Measurements from ENCODE around the gene IL22RA1.

IL22RA1 gene

DNA sequence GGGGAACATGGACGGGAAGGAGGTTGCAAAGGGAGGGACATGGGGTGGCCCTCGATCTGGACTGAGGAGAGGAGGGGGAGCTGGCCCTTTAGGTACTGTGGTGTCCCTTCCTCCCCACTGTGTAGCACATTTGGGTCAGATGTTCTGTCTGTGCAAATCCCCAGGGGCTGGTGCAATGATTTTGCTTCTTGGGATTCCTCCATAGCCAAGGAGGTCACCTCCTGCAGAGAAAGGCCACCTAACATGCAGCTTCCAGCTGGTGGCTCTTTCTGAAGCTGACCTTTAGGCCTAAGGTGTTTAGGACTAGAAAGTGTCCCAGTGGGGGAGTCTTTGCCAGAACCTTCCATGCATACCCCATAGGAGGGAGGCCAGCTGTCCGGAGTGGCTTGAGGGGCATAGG lies 22.0 kb downstream of the IL22RA1 start:
- in situ Hi-C loops (cut with HindIII; ENCODE audit: low pct_ligation_motif_present, low sequenced_read_pairs) = no loop called here
- Histone ChIP-seq H3K27me3 (replicated peaks) (no peaks in the 10 kb centered on the region), H3K4me3 (ENCODE audit: low read depth, low read length) (no peak overlapping the region), H3K27ac (no peak overlapping the region), H3K36me3 (replicated peaks) (no peaks in the 10 kb centered on the region)
- DNase-seq = no peak
- TF ChIP-seq, protein P1, sequence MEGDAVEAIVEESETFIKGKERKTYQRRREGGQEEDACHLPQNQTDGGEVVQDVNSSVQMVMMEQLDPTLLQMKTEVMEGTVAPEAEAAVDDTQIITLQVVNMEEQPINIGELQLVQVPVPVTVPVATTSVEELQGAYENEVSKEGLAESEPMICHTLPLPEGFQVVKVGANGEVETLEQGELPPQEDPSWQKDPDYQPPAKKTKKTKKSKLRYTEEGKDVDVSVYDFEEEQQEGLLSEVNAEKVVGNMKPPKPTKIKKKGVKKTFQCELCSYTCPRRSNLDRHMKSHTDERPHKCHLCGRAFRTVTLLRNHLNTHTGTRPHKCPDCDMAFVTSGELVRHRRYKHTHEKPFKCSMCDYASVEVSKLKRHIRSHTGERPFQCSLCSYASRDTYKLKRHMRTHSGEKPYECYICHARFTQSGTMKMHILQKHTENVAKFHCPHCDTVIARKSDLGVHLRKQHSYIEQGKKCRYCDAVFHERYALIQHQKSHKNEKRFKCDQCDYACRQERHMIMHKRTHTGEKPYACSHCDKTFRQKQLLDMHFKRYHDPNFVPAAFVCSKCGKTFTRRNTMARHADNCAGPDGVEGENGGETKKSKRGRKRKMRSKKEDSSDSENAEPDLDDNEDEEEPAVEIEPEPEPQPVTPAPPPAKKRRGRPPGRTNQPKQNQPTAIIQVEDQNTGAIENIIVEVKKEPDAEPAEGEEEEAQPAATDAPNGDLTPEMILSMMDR (IDR thresholded peaks at IDR 0.05; ENCODE audit: low read depth, low read length, missing control alignments) = no peak

DNA sequence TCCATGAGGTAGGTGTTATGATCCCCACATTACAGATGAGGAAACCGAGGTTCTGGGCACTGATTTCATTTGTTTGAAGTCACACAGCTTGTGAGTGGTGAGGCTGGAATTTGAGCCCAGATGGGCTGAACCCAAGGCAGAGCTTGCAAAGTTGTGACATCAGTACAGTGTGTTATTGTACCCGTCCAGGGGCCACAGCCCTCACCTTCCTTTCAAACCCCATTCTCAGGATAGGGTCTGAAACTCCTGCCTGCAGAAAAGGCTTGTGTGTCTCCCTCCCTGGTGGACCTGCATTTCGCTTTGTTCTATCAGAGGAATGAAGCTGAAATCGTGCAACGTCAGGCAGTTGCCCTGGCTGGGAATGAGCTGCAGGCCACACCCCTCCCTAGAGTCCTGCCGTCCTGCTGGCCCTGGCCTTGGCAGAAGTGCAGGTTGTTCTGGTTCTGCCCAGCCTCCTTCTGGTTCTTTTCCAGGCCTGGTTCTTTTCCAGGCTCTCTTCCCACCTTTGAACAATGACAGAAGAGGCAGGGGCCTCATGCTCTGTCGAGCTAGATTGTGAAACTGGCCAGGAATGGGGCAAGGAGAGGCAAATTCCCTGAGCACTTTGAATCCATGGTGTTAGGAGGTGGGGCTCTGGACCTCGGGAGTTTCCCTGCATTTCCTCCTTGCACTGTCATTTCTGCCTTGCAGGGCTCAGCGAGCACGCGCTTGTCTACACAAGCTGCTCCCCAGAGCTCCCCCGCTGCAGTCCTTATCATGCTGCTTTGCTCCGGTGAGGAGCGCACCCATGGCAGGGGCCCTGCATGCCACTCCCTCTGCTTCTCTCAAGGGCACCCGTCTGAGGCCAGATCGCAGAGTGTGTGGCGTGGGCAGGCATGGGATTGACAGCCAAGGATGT lies 22.8 kb downstream of the IL22RA1 start:
- DNase-seq = no peak
- H3K27ac ChIP-seq = no peak overlapping the region
- no peaks in the 10 kb centered on the region for H3K27me3 ChIP-seq (replicated peaks)

DNA sequence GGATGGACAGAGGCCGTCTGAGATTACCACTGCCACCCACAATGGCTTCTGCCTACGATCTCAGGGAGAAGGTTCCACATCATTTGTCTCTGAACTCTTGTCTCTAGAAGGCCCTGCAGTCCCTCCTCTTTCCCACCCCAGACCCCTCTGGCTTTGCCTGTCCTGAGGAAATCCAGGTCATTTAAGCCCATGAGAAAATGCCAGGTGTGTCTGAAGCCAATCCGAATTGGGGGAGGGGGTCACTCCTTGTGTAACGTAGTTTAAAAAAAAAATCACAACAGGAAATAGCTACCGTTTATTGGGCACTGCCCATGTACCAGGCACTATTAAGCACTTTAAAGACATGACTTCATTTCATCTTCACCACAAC lies 23.5 kb downstream of the IL22RA1 start:
- in situ Hi-C loops (cut with HindIII; ENCODE audit: low pct_ligation_motif_present, low sequenced_read_pairs) = no loop called here
- no peak overlapping the region for H3K4me3 ChIP-seq (ENCODE audit: low read depth, low read length)
- no peaks in the 10 kb centered on the region for H3K36me3 ChIP-seq (replicated peaks)
- TF ChIP-seq, protein P1 (IDR thresholded peaks at IDR 0.05; ENCODE audit: low read depth, low read length, missing control alignments) = no peak
- H3K27ac ChIP-seq = no peak overlapping the region
- no peak for DNase-seq
- H3K27me3 ChIP-seq (replicated peaks) = no peaks in the 10 kb centered on the region

More for the DNA sequence above, 22.8 kb downstream of the IL22RA1 start:
- Histone ChIP-seq H3K36me3 (replicated peaks) (no peaks in the 10 kb centered on the region), H3K4me3 (ENCODE audit: low read depth, low read length) (no peak overlapping the region)
- in situ Hi-C loops (cut with HindIII; ENCODE audit: low pct_ligation_motif_present, low sequenced_read_pairs) = no loop called here
- TF ChIP-seq, protein P1 (IDR thresholded peaks at IDR 0.05; ENCODE audit: low read depth, low read length, missing control alignments) = no peak

DNA sequence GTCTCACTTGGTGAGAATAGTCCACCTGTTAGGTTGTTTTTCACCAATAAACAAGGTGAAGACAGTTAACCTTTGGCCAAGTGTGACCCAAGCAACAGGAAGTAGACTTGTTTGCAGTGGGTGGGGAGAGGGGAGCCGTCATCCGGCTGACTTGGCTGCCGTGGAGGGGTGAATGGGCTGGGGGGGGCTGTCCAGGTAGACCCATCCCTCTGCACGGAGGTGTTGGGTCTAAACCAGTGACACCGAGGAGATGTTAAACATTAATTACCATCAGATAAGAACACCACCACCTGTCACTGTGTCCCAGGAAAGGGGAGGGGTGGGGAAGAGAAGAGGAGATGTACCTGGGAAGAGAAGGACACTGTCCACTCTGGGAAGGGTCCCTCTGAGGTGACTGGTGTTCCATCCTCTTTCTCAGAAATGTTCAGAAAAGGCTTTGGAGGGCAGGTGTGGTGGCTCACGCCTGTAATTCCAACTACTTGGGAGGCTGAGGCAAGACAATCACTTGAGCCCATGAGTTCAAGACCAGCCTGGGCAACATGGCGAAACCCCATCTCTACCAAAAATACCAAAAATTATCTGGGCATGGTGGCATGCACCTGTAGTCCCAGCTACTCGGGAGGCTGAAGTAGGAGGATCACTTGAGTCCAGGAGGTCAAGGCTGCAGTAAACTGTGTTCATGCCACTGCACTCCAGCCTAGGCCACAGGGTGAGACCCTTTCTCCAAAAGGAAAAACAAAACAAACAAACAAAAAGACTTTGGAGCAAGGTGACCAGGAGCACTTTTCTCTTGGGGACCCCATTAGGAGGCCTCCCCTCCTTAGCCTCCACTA lies 24.3 kb downstream of the IL22RA1 start:
- H3K27me3 ChIP-seq (replicated peaks) = no peaks in the 10 kb centered on the region
- H3K36me3 ChIP-seq (replicated peaks) = no peaks in the 10 kb centered on the region
- no peak overlapping the region for H3K27ac ChIP-seq
- in situ Hi-C loops (cut with HindIII; ENCODE audit: low pct_ligation_motif_present, low sequenced_read_pairs) = no loop called here
- DNase-seq = no peak
- TF ChIP-seq, protein P1 (IDR thresholded peaks at IDR 0.05; ENCODE audit: low read depth, low read length, missing control alignments) = no peak
- H3K4me3 ChIP-seq (ENCODE audit: low read depth, low read length) = no peak overlapping the region

DNA sequence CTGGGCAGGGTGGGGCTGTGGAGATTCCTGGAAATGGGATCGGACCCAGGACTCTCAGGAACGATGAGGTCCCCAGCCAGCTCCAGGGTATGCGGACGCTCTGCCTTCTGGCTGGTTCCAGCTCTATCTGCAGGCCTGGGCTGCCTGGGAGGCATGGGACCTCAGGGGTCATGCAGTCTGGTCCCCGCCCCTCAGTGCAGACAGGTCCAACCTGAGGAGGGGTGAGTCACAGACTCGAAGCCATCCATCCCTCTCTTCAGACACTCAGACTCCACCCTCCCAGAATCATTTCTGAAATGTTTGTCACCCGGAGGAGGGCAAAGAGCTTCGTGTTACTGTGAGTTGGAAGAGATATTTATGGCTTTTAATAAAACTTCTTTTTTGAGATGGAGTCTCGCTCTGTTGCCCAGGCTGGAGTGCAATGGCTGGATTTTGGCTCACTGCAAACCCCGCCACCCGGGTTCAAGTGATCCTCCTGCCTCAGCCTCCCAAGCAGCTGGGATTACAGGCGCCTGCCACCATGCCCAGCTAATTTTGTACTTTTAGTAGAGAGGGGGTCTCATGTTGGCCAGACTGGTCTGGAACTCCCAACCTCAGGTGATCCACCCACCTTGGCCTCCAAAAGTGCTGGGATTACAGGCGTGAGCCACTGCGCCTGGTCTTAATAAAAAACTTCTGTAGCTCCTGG lies 25.1 kb downstream of the IL22RA1 start:
- no peak overlapping the region for H3K27ac ChIP-seq
- in situ Hi-C loops (cut with HindIII; ENCODE audit: low pct_ligation_motif_present, low sequenced_read_pairs) = no loop called here
- no peak overlapping the region for H3K4me3 ChIP-seq (ENCODE audit: low read depth, low read length)
- TF ChIP-seq, protein P1 (IDR thresholded peaks at IDR 0.05; ENCODE audit: low read depth, low read length, missing control alignments) = no peak
- no peaks in the 10 kb centered on the region for H3K27me3 ChIP-seq (replicated peaks)
- peak; percentile 65 for DNase-seq
- H3K36me3 ChIP-seq (replicated peaks) = no peaks in the 10 kb centered on the region

Data from brain microvascular endothelial cell (primary cell).